Parathyroid adenoma (tissue), 2 donors: ENCODE measurements around the gene CLCNKB.
A peak's percentile ranks its signal among the peaks of the same experiment; 100 is the strongest.
"Not testable (repeated sequence)": the region's sequence is repeated elsewhere in the genome, so short reads cannot be mapped to it uniquely, and the experiment has no call there.

Experiments used
- H2AFZ ChIP-seq: fragments of 300-600 bp; sonication (generic); one replicate; pipeline ENCODE4 v1.7.0; 2017; ENCODE audit warnings: antibody characterized with exemption, mild to moderate bottlenecking
- H3K27ac ChIP-seq: fragments of 300-600 bp; sonication (generic); one replicate; pipeline ENCODE4 v1.7.0; 2017
- H3K27me3 ChIP-seq: fragments of 300-600 bp; sonication (generic); one replicate; pipeline ENCODE4 v1.7.0; 2017; ENCODE audit warnings: low read length; ENCODE audit not compliant: control insufficient read depth, insufficient read depth
- H3K36me3 ChIP-seq: fragments of 300-600 bp; sonication (generic); one replicate; pipeline ENCODE4 v1.7.0; 2017; ENCODE audit warnings: low read length; ENCODE audit not compliant: control insufficient read depth, insufficient read depth
- H3K4me1 ChIP-seq: fragments of 300-600 bp; sonication (generic); one replicate; pipeline ENCODE4 v1.7.0; 2017; ENCODE audit warnings: control low read depth
- H3K4me2 ChIP-seq: fragments of 300-600 bp; sonication (generic); one replicate; pipeline ENCODE4 v1.7.0; 2017; ENCODE audit warnings: low read length
- H3K4me3 ChIP-seq: fragments of 300-600 bp; sonication (generic); one replicate; pipeline ENCODE4 v1.7.0; 2017; ENCODE audit warnings: low read depth, low read length
- H3K79me2 ChIP-seq: fragments of 300-600 bp; sonication (generic); one replicate; pipeline ENCODE4 v1.7.0; 2017; ENCODE audit warnings: control low read depth
- H3K9ac ChIP-seq: fragments of 300-600 bp; sonication (generic); one replicate; pipeline ENCODE4 v1.7.0; 2017; ENCODE audit warnings: mild to moderate bottlenecking
- H3K9me3 ChIP-seq: fragments of 300-600 bp; sonication (generic); one replicate; pipeline ENCODE4 v1.7.0; 2017; ENCODE audit warnings: low read length; ENCODE audit not compliant: control insufficient read depth
- CTCF ChIP-seq: fragments of 300-600 bp; sonication (generic); IDR thresholded peaks from one replicate; pipeline ENCODE4 v1.7.0; 2017; ENCODE audit warnings: antibody characterized with exemption, mild to moderate bottlenecking
- donor health status: primary hyperparathyroidism.

The CLCNKB gene

GRCh38 chr1:16041200-16041599 lies 2.4 kb upstream of the CLCNKB start:
- Histone ChIP-seq H3K4me1 (no peaks in the 10 kb centered on the region), H3K4me2 (no peak overlapping the region), H3K9me3 (no peaks in the 10 kb centered on the region), H3K27ac (no peak overlapping the region), H3K4me3 (no peak overlapping the region), H3K27me3 (no peaks in the 10 kb centered on the region), H3K9ac (no peak overlapping the region), H2AFZ (no peak overlapping the region), H3K36me3 (no peaks in the 10 kb centered on the region), H3K79me2 (no peaks in the 10 kb centered on the region)
- no peak for TF ChIP-seq CTCF

GRCh38 chr1:16042096-16042495 lies 1.5 kb upstream of the CLCNKB start:
- Histone ChIP-seq H3K4me3 (no peak overlapping the region), H3K4me2 (no peak overlapping the region), H2AFZ (no peak overlapping the region), H3K27ac (no peak overlapping the region), H3K4me1 (no peaks in the 10 kb centered on the region), H3K27me3 (no peaks in the 10 kb centered on the region), H3K9ac (no peak overlapping the region), H3K79me2 (no peaks in the 10 kb centered on the region), H3K36me3 (no peaks in the 10 kb centered on the region), H3K9me3 (no peaks in the 10 kb centered on the region)
- no peak for TF ChIP-seq CTCF

GRCh38 chr1:16042654-16043053 lies 928 bp upstream of the CLCNKB start:
- not testable (repeated sequence) for H3K4me1 ChIP-seq, H3K9me3 ChIP-seq, H3K36me3 ChIP-seq, H3K27me3 ChIP-seq, H3K9ac ChIP-seq, H3K27ac ChIP-seq, H2AFZ ChIP-seq, H3K79me2 ChIP-seq, H3K4me2 ChIP-seq, H3K4me3 ChIP-seq

- no peaks in the 10 kb centered on the region for H3K4me1 ChIP-seq
- no peaks in the 10 kb centered on the region for H3K36me3 ChIP-seq
- H3K4me2 ChIP-seq, result peak overlapping the region; percentile 22
- H3K9me3 ChIP-seq, result no peaks in the 10 kb centered on the region
- no peak overlapping the region for H3K27ac ChIP-seq
- H3K27me3 ChIP-seq, result no peaks in the 10 kb centered on the region
- no peak for TF ChIP-seq CTCF
- H3K9ac ChIP-seq, result no peak overlapping the region
- H2AFZ ChIP-seq, result no peak overlapping the region
- no peak overlapping the region for H3K4me3 ChIP-seq
- H3K79me2 ChIP-seq, result no peaks in the 10 kb centered on the region
These were observed 368 bp downstream of the CLCNKB start for GRCh38 chr1:16043950-16044349.

- H3K4me2 ChIP-seq, result no peak overlapping the region
- H3K79me2 ChIP-seq, result no peaks in the 10 kb centered on the region
- no peak overlapping the region for H3K4me3 ChIP-seq
- H3K9ac ChIP-seq, result no peak overlapping the region
- no peak for TF ChIP-seq CTCF
- H3K9me3 ChIP-seq, result no peaks in the 10 kb centered on the region
- H2AFZ ChIP-seq, result no peak overlapping the region
- H3K36me3 ChIP-seq, result no peaks in the 10 kb centered on the region
- H3K4me1 ChIP-seq, result no peaks in the 10 kb centered on the region
- H3K27ac ChIP-seq, result no peak overlapping the region
- no peaks in the 10 kb centered on the region for H3K27me3 ChIP-seq
These were observed 3.3 kb downstream of the CLCNKB start for GRCh38 chr1:16046842-16047241.
